GM18502 (cell line): ENCODE results near the gene TMEM50B.

Experiments
- ATAC-seq: cut with Tn5 transposase; IDR thresholded peaks from one replicate; pipeline ENCODE4 v1.9.1; 2021; ENCODE audit warnings: mild to moderate bottlenecking; ENCODE audit not compliant: unreplicated experiment, poor library complexity

The TMEM50B gene

DNA sequence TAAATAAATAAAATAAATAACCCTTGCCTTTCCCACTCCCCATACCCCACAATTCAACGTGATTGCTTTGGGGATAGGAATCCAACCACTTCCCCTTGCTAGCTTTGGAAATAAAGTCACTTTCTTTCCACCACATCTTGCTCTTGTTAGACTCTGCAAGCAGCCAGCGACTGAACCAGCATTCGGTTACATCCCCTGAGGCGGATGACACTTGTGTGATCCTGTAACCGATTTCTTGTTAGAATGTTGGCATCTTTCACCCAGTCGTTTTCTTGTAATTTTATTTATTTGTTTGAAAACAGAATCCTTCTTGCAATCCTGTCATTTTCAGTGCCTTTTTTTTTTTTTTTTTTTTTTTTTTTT, 78.2 kb downstream of the TMEM50B start:
- ATAC-seq, result no peak
